Umbilical cord (tissue), 2 donors: ENCODE measurements around the gene CCDC85A. TPM values are rescaled to one million over a fixed set of nuclear protein-coding genes. Genes with fewer than 3 reads are reported as not detected.
"Not testable (repeated sequence)": the region's sequence is repeated elsewhere in the genome, so short reads cannot be mapped to it uniquely, and the experiment has no call there.

Experiments used
- DNase-seq: peaks from one replicate; pipeline ENCODE4 v3.0.0-alpha.2; 2015; ENCODE audit warnings: low spot score
- total RNA-seq: library from RNA; depleted of rRNA; stranded (reverse); fragments of >200 nt; gene quantifications from one replicate; pipeline ENCODE4 v1.2.3, GENCODE V29; 2014; ENCODE audit warnings: low replicate concordance; ENCODE audit not compliant: insufficient read depth

The CCDC85A gene
- 8.4 TPM for total RNA-seq

DNA sequence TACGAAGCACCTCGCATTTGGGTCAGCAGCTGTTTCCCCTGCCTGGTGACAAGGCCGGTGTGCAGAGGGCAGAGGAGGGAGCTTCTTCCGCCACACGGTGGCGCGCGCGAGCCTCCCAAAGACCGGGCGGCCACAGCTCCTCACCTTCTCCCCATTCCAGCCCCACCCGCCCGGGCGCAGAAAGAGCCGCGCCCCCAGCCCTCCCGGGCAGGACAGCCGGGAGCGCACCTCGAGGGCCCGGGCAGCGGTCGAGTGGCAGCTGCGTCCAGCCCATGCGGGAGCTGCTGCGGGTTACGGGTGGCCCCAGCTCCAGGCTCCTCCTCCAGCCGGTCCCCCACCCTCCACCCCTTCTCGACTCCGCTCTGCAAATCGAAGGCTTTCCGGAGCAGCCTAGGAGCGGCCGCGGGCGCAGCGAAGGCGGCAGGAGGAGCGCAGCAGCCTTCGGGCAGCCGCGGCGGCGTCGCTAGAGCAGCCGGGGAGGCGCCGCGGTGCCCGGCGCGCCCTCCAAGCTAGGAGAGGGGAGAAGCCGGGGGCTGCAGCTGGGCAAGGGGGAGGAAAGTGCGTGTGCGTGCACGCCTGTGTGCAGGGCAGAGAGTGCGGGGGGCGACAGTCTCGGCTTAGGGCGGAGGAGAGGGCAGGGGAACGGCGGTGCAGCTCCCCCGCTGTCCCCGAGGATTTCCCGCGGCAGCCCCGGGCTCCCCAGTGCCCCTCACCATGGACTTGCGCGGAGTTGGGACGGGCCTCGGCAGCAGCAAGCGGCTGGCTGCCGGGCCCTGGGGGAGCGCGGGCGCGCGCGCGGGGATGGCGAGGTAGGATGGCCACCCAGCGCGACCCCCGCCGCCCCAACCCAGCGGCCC is at the start of gene CCDC85A:
CCDC85A (plus strand) TSS at position 348 of the 857 bp plus-strand sequence. CDS start 635 bp downstream, outside the sequence.
- peak; percentile 89 for DNase-seq

DNA sequence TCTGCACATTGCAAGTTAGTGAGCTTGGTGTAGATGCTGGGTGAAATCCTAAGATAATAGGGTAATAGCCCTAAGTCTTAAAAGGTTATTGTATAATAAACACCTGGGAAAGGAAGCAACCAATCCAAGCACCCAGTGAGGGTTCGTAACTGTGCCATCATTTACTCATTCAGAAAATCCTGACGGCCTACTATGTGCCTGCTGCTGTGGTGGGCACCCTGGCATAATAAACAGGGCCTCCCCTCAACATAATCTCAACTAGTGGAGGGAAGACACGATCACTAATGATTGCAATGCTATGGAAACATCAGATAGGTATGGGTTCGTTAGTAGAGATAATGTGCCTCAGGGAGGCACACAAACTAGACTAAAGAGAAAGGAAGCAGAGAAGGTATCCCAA is 48.9 kb upstream of the CCDC85A start:
- no peak for DNase-seq

DNA sequence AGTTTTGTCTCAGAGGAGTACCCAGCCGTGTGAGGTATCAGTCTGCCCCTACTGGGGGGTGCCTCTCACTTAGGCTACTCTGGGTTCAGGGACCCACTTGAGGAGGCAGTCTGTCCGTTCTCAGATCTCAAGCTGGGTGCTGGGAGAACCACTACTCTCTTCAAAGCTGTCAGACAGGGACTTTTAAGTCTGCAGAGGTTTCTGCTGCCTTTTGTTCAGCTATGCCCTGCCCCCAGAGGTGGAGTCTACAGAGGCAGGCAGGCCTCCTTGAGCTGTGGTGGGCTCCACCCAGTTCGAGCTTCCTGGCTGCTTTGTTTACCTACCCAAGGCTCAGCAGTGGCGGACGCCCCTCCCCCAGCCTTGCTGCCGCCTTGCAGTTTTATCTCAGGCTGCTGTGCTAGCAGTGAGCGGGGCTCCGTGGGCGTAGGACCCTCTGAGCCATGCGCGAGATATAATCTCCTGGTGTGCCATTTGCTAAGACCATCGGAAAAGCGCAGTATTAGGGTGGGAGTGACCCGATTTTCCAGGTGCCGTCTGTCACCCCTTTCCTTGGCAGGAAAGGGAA is 41.2 kb upstream of the CCDC85A start:
- DNase-seq, result not testable (repeated sequence)

DNA sequence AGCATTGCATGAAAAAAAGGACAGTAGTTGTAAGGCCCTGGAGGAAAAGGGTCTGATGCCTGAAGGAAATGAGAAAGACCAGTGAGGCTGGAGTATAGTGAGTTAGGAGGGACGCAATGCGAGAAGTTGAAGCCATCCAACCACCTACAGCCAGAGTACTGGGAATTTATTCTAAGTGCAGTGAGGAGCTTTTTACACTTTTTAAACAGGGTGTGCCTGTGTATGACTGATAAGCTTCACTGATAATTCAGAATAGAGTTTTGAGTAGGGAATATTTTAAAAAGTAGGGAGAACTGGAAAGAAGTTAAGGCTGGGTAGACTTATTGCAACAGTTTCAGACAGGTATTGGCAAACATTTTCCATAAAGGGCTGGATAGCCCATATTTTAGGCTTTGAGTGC is 35.9 kb upstream of the CCDC85A start:
- DNase-seq, result no peak

DNA sequence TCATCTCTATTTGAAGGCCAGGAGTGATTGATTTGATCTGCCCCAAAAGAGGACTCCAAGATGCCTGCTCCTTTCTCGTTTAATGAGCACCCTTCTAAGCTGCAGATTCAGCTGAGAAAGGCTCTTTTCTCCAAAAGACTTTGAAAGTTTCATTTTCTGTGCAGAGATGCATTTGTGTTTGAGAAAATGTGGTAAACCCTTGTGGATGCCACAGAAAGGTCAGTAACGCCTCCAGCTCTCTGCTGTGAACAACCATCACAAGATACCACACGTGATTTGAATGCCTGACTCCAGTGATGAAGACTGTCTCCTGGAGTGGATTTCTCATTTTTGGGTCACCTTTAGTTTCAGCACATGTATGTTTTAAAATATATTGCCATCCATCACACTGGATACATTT is 35.0 kb upstream of the CCDC85A start:
- DNase-seq, result no peak

DNA sequence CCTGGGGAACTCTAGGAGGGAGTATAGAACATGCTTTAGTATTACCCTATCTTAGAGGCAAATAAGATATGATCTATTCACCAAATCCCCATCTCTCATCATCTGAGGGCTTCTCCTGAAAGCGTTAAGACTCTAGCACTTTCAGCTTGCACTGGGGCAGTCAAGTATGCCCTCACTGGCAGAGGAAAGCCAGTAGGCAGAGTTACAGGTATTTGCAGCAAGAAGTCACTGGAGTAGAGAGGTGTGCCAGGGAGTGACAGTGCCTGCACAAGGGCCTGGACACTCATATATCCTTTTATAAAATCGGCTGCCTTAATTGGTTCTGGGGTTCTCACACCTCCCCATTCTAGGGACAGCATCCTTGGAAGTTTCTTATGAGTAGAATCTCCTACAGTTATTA is 31.9 kb upstream of the CCDC85A start:
- no peak for DNase-seq

DNA sequence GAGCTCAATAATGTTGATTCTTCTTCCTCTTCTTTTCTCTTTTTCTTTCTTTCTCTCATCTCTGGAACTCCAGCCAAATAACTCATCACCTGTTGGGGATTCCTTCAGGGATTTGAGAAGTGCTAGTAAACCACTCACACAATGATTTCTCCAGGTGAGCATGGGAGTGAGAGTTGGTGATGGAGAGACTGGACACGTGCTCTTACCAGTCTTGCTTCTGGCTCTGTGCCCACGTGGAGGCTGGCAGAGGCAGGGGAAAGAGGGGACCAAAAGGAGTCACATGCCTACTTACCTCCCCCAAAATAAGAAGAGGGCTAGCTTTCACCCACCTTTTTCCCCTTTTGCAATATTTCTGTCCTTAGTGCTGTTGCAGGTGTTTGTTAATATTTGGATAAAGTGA is 28.6 kb upstream of the CCDC85A start:
- no peak for DNase-seq

DNA sequence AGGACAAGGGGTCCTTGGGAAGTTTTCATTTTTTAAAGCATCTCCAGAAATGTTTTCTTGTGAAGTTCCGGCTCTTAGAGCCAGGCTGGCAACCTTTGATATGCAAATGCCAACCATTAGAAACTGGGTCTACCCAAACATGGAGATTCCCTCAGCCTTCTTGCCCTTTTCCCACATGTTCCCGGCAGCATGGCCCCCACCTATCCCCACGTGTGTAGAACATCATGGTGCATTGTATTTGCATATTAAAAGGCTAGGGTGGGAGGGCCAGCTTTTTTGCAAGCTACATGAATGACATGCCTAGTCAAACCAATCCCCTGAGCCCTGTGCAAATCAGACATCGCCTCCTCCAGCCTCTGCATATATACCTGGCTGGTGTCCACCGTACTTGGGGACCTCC is 23.9 kb upstream of the CCDC85A start:
- not testable (repeated sequence) for DNase-seq

DNA sequence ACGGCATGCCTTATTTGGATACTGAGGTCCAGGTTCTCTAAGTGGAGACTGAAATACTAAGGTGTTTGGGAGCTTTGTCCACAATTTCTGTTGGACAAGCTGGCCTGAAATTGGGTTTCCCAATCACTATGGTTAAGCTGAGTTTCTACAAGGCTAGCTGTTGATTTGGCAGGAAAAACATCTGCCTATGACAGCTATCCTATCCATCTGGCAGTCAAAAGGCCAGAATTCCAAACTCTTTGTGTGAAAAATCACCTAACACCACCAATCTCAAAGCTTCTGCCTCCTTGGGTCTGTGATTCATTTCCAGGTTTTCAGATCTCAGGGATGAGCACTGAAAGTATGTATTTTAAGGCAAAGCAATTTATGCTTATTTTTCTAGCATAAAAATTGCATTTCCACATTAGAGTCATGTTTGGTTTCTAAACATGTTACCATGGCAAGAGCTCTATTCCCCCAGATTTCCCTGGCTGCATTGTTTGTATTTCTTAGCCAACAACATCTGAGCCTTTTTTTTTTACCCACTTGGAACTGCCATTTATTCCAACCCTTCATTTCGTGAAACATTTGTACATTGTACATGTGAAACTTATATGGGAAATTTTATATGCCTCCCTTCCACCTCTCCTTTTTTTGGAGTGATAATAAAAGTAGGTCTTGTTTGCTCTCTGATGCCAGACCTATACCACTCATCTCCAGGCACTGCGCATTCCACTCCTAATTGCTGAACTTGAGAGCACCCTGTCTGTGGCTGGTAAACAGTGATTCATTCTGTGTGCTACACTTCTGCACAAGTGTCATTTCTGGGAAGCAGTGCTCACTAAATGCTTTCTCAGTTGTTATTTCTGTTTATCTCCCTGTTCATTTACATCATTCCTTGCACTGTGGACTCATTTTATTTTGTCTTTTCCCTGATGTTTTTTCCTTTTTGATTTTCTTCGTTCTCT is 15.9 kb upstream of the CCDC85A start:
- DNase-seq, result no peak

DNA sequence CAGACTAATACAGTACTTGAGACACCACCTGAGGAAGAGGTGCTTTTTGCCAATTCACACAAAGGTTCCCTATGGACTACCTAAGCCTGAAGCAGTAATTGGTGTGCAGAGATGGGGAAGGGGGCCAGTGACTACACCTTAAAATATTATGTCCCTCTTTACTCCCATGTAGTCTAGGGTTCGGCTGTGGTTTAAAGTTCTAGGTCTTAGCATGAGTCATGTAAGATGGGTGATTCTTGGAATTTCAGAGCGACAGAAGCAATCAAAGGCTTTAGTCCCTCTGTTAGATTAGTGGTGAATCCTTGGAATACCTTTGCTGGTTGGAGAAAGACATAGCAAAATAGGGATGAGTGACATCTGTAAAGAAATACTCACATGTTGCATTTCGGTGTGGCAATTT is 14.3 kb upstream of the CCDC85A start:
- DNase-seq, result no peak

DNA sequence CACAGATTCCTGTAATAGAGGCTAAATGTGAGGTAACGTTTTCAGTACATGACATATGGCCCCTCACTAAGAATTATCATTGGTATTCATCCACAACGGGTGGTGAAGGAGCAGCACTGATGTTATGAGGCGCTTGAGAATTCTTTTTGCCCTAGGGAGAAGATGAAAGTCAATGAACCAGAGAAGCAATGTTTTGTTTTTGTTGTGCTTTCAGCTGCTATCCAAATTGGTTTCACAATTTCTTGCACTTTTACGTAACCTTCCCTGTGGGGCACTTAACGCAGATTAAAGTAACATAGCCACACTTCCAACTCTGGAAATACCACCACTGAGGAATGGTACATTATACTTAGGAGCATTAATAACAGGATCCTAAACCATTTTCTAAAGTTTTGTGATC is 13.3 kb upstream of the CCDC85A start:
- no peak for DNase-seq

DNA sequence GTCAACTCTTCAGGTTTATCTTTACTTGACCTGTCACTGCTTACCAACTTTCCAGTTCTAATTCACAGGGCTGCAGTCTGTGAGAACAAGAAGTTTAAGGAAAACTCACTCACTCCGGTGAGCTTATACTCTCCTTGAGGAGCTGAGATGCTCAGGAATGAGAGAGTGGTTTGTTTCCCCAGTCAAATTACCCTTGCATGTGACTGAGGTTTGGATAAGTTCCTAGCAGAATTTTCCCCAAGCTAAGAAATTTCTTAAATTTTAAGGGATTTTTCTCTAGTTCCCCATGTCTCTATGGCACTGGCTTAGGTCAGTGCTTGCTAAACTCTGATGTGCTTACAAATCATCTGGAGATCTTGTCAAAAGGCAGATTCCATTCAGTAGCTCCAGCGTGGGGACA is 12.8 kb upstream of the CCDC85A start:
- DNase-seq, result no peak

DNA sequence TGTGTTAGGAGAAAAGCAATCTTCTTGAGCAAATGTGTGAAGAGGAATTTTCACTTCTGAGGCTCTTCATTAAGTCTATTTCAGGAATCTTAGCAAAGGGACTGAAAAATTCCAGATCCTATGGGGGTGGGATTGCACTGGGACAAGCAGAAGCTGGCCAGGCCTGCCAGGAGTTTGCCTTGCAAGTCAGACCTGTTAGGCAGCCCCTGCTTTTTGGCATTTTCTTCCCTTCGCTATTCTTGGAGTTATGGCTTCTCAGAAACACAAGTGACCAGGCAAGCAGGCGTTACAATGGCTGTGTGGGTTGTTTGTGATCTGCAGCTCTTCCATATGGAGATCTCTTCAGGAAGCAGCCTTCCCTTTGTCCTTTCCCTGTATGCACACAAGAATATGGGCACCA is 8.0 kb upstream of the CCDC85A start:
- no peak for DNase-seq

DNA sequence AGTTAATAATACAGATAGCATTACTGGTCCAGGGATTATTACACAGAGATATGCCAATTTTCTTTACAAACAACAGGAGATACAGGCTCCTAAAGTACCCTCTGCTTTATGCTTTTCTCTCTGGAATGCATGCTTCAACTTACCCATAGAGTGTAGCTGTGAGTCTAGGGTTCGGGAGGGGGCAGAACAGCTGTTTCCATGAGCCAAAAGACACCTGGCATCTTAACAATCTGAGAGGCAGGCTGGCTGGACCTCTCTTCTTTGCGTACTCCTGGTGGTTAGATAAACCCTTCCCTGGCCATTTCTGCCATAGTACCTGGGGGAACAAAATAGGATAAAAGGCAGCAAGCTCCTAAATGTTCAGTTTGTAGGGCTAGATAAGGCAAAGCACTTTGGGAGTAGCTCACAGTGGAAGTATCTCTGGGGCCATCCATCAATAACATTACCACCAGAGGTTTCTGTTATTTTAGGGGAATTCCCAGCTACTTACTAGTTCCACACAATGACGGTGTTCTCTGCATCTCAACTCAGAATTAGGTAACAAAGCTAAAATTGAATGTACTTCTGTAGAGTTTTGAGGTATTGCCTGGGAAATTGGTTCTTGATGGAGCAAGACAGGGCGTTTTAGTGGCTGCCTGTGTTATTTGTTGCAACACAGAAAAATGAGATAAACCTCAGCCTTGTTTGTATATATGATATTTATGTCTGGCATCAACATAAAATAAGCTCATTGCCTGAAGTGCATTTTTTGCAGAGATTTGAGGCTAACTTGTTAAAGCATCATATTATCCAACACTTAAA is 6.2 kb upstream of the CCDC85A start:
- no peak for DNase-seq

DNA sequence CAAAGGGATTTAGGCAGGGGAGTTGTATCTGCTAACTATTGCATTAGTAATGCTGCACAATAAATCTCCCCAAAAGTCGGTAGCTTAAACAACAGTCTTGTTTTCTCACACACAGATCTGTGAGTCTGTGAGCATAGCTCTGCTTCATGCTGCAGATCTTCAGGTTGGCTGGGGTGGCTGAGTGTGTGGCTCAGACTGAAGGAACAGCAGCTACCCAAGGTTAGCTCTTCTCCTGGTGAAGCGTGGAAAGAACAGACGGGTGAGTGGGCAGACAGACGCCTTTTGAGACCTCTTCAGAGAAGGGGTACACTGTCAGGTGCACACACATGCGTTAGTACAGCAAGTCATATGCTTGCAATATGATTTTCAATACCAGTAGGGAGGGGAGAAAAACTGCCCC is 3.9 kb upstream of the CCDC85A start:
- no peak for DNase-seq

DNA sequence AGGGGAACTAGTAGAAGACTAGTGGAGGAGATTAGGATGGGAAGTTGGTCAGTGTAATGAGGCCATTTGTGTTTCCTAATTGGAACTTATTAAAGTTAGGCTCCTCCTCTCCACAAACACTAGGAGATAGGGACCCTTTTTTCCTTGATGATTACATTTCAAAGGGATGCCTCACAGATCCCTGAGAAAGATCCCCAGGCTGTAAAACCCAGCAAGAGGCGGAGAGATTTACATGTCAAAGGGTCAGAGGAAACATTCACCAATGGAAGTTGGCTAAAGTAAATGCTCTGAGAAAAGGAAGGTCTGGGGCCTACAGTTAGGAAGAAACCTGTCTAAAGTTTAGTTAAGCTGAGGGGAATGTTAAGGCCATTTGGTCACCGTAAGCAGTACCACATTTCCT is 1.4 kb upstream of the CCDC85A start:
- no peak for DNase-seq

DNA sequence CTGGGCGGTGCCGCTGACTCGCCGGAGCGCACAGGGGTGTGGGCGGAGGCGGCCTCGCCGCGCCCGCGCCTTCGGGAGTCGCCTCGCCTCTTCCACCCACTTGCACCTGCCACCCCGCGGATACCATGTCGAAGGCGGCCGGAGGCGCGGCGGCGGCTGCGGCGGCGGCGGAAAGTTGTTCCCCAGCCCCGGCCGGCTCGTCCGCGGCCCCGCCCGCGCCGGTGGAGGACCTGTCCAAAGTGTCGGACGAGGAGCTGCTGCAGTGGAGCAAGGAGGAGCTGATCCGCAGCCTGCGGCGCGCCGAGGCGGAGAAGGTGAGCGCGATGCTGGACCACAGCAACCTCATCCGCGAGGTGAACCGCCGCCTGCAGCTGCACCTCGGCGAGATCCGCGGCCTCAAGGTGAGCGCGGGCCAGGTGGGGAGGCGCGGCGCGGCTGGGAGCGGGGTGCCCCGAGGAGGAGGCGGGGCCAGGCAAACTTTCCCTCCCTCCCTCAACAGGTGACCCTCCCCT is 766 bp downstream of the CCDC85A start:
- peak; percentile 14 for DNase-seq

DNA sequence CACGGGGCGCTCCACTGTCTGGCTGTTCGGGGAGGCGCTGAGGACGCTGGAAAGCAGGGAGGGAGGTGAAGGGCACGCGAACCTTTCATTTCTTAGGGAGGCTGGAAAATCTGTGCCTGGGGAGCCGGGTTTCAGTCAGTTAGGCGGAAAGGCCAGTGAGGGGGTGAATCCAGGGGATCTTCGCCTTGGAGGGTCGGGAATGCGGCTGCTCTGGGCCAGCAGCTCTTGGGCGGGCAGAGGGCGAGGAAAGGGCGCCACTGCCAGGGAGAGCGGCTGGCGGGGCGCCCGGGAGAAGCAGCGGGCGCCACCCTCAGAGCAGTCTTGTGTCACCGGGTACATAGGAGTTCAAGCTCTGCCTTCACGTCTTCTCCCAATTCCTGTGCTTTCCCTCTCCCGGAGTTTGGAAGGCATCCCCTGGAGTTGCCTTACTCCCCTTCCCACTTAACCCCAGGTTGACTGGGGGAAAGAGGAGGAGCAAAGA is 1.4 kb downstream of the CCDC85A start:
- peak; percentile 19 for DNase-seq

DNA sequence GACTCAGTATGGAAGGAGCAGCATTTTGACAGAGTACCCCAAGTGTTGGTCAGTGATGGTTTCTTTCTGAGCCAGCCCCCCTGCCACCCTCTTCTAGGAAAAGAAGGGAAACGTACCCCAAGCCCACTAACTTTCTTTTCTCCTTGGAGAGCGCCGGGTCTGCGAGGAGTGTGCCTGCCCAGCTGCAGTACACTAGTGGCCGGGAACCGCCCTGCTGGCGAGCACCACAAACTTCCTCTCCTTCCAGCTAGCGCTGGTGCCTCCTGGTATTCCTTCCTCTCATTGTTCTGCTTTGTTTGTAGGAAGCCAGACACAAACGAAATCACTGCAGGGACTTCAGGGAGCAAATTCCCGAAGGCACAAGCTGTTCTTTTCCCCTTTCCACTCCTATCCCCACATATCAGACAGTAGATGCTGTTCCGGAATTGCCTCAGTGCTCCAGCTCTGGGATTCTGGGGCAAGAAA is 1.8 kb downstream of the CCDC85A start:
- peak; percentile 33 for DNase-seq

DNA sequence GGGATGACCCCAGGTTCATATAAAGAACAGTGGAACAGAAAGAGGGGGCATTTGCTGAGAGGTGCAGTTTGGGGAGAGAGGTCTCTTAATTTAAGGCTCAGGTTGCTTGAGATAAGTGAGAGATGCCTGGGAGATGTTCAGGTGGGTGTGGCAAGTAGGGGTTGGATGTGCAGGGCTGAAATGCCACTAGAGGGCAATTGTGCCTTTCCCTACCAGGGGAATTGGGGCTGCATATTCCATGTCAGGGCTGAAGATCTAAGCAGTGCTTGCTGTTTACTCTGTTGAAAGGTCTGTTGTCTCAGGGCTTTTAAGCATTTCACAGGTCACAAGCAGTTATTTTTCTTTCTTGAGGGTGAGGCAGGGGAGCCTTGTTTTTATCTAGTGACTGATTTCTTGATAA is 7.8 kb downstream of the CCDC85A start:
- DNase-seq, result peak; percentile 27
